Measurements from ENCODE around the gene ZNF20. TPM values are rescaled to one million over a fixed set of nuclear protein-coding genes. Genes with fewer than 3 reads are reported as not detected.

The ZNF20 gene
- total RNA-seq: 2.0 and 3.0 TPM in 2 replicates
- 2.6 TPM for polyA plus RNA-seq (2012)

DNA sequence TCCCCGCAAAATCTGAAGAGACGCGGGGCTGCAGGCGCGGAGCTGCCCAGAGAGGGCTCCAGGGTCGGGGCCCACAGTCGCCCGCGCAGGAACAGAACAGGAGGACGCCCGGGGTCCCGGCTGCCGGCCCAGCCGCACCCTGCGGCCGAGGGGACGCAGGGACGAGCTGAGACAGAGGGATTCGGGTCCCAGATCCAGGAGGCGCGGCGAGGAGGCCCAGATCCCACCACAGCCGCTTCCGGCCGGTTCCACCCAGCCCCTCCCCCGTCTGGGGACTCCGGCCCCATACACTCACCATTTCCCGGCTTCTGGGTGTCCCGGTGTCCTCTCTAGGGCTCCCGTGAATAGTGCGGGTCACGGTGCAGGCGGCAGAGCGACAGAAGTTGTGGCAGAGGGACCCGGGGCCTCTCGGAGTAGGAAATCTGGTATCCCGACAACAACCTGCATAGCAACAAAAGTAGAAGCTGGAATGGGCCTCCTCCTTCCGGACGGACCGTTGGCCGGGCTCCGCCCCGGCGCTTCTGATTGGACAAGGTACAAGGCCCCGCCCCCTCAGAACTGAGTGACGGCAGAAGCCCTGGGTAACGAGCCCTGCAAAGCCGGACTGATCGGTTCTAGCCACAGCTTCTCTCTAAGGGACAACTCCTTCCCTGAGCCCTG is at the start of gene ZNF20:
Gene ZNF20, minus strand, starts transcription at position 466 of the 660 bp plus-strand sequence. Its CDS starts 168 bp downstream, at position 298.
- DNase-seq (ENCODE audit: low read depth): peak; percentile 95

DNA sequence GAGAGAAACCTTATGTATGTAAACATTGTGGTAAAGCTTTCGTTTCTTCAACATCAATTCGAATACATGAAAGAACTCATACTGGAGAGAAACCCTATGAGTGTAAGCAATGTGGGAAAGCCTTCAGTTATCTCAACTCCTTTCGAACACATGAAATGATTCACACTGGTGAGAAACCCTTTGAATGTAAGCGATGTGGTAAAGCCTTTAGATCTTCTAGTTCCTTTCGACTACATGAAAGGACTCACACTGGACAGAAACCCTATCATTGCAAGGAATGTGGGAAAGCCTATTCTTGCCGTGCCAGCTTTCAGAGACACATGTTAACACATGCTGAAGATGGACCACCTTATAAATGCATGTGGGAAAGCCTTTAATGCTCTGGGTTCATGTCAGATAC is 47.5 kb upstream of the ZNF20 start:
- no peak for DNase-seq (ENCODE audit: low read depth)

GRCh38 chr19:12180377-12180776 is 40.2 kb upstream of the ZNF20 start:
- no peak for DNase-seq (ENCODE audit: low read depth)

DNA sequence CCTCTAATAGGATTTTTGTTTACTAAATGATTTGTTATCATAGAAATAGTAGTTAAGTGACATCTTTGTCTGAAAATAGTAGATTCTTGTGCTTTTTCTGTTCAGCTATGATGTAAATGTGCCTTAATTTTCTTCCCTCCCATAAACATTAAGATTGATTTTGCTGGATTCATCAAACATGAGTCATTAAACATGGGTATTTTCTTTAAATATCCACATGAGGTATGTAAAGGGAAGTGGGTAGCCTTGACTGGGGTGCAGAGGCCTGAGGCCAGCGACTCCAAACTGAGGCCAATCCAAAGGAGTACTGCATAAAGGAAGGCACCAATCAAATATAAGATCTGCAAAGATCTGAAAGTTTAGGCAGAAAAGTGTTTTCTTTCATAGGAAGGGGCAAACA is 26.5 kb upstream of the ZNF20 start:
- DNase-seq (ENCODE audit: low read depth): no peak

GRCh38 chr19:12163826-12164225 is 23.7 kb upstream of the ZNF20 start:
- DNase-seq (ENCODE audit: low read depth): peak; percentile 17

GRCh38 chr19:12162882-12163806 is 23.0 kb upstream of the ZNF20 start, which contains the start of gene ZNF136:
Gene ZNF136, plus strand, starts transcription at chr19:12163096. Its CDS starts 108 bp downstream, at chr19:12163204.
- DNase-seq (ENCODE audit: low read depth): peak; percentile 97

DNA sequence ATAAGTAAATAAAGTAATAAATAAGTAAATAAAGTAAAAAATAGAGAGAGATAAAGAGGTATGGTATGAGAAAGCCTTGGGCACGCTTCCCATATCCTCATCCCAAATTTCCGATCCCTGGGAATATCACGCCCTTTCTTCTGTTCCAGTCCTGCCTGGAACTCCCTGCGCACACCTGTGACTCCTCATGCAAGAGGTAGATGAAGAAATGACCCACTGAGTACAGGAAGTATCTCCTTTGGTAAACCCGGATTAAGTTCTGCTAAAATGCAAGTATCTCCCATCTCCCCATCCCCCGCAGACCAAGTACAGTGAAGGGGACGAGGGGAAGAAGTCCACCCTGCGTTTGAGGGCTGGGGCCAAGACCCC is 22.3 kb upstream of the ZNF20 start:
- DNase-seq (ENCODE audit: low read depth): no peak

DNA sequence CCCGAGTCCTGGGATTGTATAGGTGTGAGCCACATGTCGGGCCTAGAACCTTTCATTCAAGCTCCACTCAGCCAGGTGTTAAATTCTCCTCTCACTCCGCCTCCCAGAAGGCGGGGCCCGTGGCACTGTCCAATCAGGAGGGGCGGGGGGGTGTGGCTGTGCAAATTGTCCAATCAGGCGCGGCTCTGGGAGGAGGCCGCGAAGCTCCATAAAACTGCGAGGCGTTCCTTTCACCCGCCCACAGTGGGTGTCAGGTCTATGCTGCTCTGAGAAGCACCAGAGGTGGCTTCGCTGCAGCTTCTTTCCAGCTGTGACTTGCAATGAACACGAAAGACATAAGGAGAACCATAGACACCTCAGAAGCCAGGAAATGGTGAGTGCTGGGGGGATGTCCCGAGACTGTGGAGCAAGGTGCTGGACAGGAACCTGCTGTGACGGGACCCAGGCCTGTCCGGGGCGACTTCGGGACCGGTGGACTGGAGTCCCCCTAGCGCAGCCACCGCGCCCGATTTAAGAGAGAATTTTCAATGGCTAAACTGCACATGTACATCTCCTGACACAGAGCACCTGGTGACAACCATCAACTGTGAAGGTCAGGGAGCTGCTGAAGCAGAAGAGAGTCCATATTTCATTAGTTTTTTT is 19.7 kb upstream of the ZNF20 start:
- DNase-seq (ENCODE audit: low read depth): no peak

- DNase-seq (ENCODE audit: low read depth): peak; percentile 95
Measured at GRCh38 chr19:12156223-12157058, 16.3 kb upstream of the ZNF20 start, which contains the start of gene ZNF625. Gene ZNF625, minus strand, starts transcription at chr19:12156734. Its CDS starts 176 bp downstream, at chr19:12156558.

DNA sequence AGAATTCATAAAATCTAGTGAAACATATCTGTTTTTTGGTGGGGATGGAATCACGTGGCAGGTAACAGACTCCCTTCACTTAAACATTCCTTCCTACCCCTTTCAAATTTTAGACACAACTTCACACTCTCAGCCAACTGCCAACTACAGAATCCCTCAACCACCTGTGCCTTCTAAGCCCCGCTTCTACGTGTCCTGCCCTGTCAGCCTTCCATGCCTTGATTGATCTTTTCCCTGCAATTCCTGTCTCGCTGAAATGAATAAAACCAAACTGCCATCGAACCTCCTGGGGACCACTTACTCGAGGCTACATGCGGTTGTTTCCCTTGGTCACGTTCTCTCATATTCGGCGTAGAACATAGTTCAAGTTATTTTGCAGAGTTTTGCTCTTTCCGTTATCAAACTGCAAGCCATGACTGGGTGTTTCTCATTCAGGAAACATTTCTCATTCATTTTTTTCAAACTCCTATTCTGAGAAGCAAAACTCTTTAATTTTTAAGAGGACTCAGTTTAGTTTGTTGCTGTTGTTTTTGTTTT is 15.2 kb upstream of the ZNF20 start:
- no peak for DNase-seq (ENCODE audit: low read depth)

DNA sequence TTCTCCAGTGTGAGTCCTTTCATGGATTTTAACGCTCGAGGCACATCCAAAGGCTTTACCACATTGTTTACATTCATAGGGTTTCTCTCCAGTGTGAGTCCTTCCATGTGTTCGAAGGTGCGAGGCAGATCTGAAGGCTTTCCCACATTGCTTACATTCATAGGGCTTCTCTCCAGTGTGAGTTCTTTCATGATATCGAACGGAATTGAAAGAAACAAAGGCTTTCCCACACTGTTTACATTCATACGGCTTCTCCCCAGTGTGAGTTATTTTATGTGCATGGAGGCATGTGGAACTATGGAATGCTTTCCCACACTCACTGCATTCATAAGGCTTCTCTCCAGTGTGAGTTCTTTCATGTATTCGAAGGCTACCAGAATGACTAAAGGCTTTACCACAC is 5.2 kb upstream of the ZNF20 start:
- DNase-seq (ENCODE audit: low read depth): no peak

DNA sequence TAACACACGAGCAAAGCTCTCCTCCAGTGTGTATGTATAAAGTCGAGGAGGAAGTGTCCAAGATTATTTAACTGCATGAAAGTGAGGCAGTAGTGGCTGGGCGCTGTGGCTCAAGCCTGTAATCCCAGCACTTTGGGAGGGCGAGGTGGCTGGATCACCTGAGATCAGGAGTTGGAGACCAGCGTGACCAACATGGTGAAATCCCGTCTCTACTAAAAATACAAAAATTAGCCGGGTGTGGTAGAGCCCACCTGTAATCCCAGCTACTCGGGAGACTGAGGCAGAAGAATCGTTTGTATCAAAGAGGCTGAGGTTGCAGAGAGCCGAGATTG is 1.2 kb upstream of the ZNF20 start:
- DNase-seq (ENCODE audit: low read depth): no peak

GRCh38 chr19:12140545-12141404 is 625 bp upstream of the ZNF20 start:
- DNase-seq (ENCODE audit: low read depth): peak; percentile 87

- peak; percentile 5 for DNase-seq (ENCODE audit: low read depth)
Measured at GRCh38 chr19:12139269-12139668, 881 bp downstream of the ZNF20 start.

DNA sequence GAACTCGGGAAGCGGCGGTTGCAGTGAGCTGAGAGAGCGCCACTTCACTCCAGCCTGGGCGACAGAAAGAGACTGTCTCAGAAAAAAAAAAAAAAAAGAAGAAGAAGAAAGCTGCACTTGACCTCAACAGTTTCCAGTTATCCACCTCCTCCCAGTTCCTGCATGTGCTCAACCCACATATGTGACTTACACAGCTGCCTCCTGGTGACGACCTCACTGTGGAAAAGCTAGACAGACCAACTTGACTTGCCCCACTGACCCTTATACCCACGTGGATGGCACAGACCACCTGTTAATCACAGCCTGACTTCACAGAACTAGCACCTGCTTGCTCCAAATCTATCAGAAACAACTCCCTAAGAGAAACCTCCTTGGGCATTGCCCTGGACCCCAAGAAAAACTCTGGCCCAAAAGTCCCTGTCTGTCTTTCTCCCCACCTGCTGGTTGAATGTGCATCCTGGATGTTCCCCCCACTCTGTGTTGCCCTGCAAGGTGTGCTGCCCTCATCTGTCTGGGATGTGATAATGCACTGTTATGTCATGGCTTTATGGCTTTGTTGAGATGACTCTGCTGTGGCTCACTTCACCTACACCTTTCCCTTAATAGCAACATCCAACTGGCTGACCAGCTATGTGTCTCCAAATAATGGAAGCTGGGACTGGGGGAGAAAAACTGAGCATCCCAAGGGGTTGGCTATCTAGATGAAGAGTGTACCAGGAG is 2.8 kb downstream of the ZNF20 start:
- DNase-seq (ENCODE audit: low read depth): peak; percentile 65

GRCh38 chr19:12133069-12133468 is 7.1 kb downstream of the ZNF20 start:
- no peak for DNase-seq (ENCODE audit: low read depth)

DNA sequence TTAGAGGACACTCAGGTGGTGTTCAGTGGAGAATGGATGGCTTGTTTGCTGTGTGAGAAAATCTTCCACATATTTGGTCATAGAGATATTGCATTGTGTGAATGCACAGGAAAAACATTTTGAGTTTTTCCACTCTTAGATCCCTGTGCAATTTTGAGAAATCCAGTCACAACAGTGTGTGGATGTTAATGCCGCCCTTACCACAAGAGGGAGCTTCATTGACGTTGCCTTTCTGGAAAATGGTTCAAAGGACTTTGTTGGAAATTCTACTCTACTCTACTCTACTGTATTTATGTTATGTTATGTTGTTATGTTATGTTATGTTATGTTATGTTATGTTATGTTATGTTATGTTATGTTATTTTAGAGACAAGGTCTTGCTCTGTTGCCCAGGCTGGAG is 13.4 kb downstream of the ZNF20 start:
- DNase-seq (ENCODE audit: low read depth): no peak

DNA sequence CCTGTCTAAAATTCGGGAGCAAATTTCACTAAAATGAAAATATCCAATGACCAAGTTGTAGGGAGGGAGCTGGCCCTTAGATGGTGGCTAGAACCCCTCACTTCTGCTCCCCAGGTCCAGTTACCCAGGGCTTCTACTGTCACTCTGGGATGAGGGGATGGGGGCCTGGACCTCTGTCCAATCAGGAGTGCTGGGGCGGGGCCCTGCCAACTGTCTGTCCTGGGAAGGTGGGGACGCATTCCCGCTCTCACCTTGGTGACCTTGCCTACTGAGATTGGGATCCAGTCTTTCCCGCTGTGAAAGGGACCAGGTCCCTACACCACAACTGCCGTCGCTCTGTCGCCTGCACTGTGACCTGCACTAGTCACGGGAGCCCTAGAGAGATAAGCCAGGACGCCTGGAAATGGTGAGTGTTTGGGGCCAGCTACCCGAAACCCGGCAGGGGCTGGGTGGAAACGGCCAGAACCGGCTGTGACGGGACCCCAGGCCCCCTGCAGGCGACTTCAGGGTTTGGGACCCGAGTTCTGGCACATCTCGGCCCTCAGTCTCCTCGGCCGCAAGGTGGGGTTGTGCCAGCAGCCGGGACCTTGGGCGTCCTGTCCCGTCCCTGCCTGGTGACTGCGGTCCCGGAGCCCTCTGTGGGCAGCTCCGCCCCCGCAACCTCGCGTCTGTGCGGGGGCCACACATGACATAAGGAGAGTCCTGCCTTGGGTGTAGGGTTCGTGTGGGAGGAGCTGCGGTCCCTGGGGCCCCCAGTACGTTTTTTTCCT is 22.8 kb downstream of the ZNF20 start:
- no peak for DNase-seq (ENCODE audit: low read depth)
